Right cardiac atrium (tissue), 5 donors: ENCODE data around the gene SEMA5A. TPM values are rescaled to one million over a fixed set of nuclear protein-coding genes. Genes with fewer than 3 reads are reported as not detected.
"Not testable (repeated sequence)": the region's sequence is repeated elsewhere in the genome, so short reads cannot be mapped to it uniquely, and the experiment has no call there.

Experiments used
- ATAC-seq, 2 donors: fragments of 200-7000 bp; cut with Tn5 transposase; one replicate each; pipeline versions ENCODE4 v1.8.0 to v1.9.1; 2020; ENCODE audit warnings: moderate library complexity in 2 of 2, mild to moderate bottlenecking in 1 of 2
- DNase-seq, 3 donors: peaks; one replicate each; pipeline ENCODE4 v3.0.0-alpha.2; 2020
- H3K27ac ChIP-seq: one replicate; pipeline ENCODE4 v1.5.1; 2013; ENCODE audit warnings: mild to moderate bottlenecking, low read length, control low read depth, moderate library complexity
- H3K27me3 ChIP-seq: one replicate; pipeline ENCODE4 v1.6.1; 2013; ENCODE audit not compliant: control insufficient read depth, insufficient read depth
- H3K4me1 ChIP-seq: one replicate; pipeline ENCODE4 v1.6.1; 2013; ENCODE audit warnings: low read length; ENCODE audit not compliant: control insufficient read depth, insufficient read depth
- H3K4me3 ChIP-seq: one replicate; pipeline ENCODE4 v1.5.1; 2013; ENCODE audit warnings: low read length, control low read depth
- H3K9me3 ChIP-seq: one replicate; pipeline ENCODE4 v1.6.1; 2013; ENCODE audit warnings: low read length; ENCODE audit not compliant: control insufficient read depth
- WGBS: extraction: QIAGEN DNeasy Blood & Tissue Kit; methylation state at CpG from one replicate; pipeline ENCODE4 v1.1.7; 2013; 5-methylcytosine and 5-hydroxymethylcytosine counted together
- intact Hi-C, 4 donors: fragments of 100-400 bp; cut with DNase I; formaldehyde crosslinking; loops; one replicate each; pipeline versions ENCODE4 v1.11.0 to v1.14.0; 2022 to 2023
- polyA plus RNA-seq: library from polyadenylated mRNA; stranded (reverse); fragments of 200-250 nt; gene quantifications from one replicate; pipeline ENCODE4 v1.2.3, GENCODE V29; 2013
- total RNA-seq, 4 donors: library from RNA; stranded (reverse); fragmentation: NEBNext Ultra II Directional; extraction: Animal tissue kit (Norgen Biotek cat#: 25700); gene quantifications; one replicate each; pipeline ENCODE4 v1.2.1, GENCODE V29; 2021
- donor health status: healthy with polysubstance abuse.
- donor health status: DM: no; HTN: yes; CAD: no.
- donor health status: DM: no; HTN: no; CAD: no.
- donor health status: DM: no; HTN: yes; CAD: no; lungs with severe emphysema.
- donor health status: DM: yes; HTN: yes; CAD: no.

Gene SEMA5A
- total and polyA plus RNA-seq, 5 donors: 6.7 to 28.2 (median 23.9) TPM

DNA sequence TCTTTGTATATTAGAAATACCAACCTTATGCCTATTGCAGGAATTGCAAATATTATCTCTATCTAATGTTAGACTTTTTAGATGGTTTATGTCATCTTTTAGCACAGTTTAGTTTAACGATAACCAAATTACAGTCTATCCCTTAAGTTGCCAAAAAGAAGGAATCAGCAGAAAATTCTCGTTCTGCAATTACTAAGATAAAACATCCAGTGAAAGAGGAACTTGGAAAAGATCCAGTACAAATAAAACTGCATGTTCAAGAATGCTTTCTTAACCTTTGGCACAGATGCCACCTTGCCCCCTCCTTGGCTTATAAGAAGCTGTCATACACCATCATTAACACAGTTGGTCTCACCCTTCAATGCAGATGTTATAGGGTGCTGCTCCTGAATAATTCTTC, 124.0 kb downstream of the SEMA5A start:
- Histone ChIP-seq H3K4me1 (no peaks in the 10 kb centered on the region), H3K27ac (no peak overlapping the region), H3K4me3 (no peak overlapping the region), H3K27me3 (no peaks in the 10 kb centered on the region), H3K9me3 (peaks cover 7% of the 10 kb centered on the region)
- intact Hi-C loops: no loop called here
- DNase-seq (no peak), ATAC-seq (no peak)
- 13% methylated on average over 2 of the region's 2 CpGs for WGBS

DNA sequence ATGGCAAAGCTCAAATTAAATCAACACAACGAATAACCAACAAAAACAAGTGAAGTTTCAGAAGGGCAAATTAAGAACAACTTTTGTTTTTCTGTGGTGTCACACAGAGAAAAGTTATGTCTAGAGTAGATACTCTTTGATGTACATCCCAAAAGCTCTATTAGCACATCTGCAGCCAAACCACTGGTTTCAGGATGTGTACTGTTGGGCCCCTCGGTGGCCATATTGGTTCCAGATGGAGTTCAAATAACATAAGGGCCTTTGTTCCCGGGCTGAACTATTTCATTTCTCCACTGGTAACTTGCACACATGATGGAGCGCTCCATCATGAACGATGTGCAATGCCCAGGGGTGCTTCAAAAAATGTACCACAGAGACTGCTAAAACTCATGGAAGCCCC, 126.1 kb downstream of the SEMA5A start:
- DNase-seq: no peak
- H3K27ac ChIP-seq: no peak overlapping the region
- no peaks in the 10 kb centered on the region for H3K4me1 ChIP-seq
- intact Hi-C loops: no loop called here
- ATAC-seq: no peak
- no peak overlapping the region for H3K4me3 ChIP-seq
- 88% methylated on average over 5 of the region's 5 CpGs for WGBS
- H3K27me3 ChIP-seq: no peaks in the 10 kb centered on the region
- peaks cover 7% of the 10 kb centered on the region for H3K9me3 ChIP-seq

DNA sequence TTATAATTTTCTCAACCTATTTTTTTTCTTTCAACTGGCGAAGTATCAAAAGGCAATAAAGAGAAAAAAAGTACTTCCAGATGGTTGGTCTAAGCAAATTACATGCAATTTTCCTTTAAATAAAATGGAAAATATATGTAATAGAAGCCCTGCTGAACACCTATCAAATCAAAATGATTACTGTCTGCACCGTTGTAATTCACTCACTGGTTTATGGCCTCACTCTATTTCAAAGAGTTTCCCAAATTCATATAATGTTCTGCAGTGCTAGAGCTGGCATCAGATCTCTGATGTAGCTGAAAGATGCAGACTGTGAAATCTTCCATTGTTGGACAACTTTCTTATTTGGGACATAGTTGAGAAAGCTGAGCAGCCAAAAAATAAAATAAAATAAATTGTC, 130.3 kb downstream of the SEMA5A start:
- WGBS: 71% methylated on average over 2 of the region's 2 CpGs
- no peak overlapping the region for H3K4me3 ChIP-seq
- H3K4me1 ChIP-seq: no peaks in the 10 kb centered on the region
- H3K27me3 ChIP-seq: no peaks in the 10 kb centered on the region
- ATAC-seq: no peak
- intact Hi-C loops: no loop called here
- H3K27ac ChIP-seq: no peak overlapping the region
- no peak for DNase-seq
- H3K9me3 ChIP-seq: peaks cover 7% of the 10 kb centered on the region

DNA sequence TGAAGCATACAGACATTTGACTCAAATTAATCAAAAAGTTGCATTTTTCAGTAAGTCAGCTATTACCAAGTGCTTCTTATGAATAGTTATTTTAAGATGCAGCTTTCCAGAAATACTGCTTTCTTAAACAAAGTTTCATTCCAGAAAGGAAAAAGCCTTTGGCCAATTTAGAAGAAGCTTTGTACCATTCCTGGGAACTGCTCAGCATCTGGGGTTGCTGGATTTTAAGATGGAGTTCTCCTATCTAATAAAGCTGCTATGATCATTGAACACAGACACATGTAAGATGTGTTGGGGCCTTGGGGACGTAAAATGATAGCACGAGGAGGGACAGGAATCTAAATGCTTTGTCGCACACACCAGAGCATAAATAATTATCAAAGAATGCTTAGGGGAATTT, 130.8 kb downstream of the SEMA5A start:
- no peak overlapping the region for H3K4me3 ChIP-seq
- H3K27ac ChIP-seq: no peak overlapping the region
- no peaks in the 10 kb centered on the region for H3K27me3 ChIP-seq
- H3K4me1 ChIP-seq: no peaks in the 10 kb centered on the region
- DNase-seq (no peak), ATAC-seq (no peak)
- intact Hi-C loops: no loop called here
- peaks cover 7% of the 10 kb centered on the region for H3K9me3 ChIP-seq
- WGBS: 57% methylated on average over 3 of the region's 3 CpGs

DNA sequence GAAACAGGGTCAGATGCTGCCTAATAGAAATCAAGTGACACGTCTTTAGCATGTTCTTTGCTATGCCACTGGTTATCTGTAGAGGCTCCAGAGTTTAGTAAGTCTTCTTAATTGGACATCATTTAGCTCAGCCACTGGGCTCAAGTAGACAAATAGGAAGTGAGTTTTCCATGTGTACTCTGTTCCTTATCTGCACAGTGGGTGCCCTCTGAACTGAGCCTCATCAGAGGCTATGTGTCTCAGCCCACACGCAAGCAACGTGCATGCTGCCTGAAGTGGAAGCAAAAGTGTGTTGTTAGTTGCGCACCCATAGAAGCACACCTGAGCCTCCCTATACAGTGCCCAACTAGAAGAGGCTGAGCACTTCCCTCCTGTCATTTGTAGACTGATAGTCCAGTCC, 134.7 kb downstream of the SEMA5A start:
- intact Hi-C loops: no loop called here
- Histone ChIP-seq H3K4me3 (no peak overlapping the region), H3K4me1 (no peaks in the 10 kb centered on the region), H3K27ac (no peak overlapping the region), H3K27me3 (no peaks in the 10 kb centered on the region), H3K9me3 (no peaks in the 10 kb centered on the region)
- ATAC-seq (no peak), DNase-seq (no peak)
- WGBS: 63% methylated on average over 4 of the region's 4 CpGs

DNA sequence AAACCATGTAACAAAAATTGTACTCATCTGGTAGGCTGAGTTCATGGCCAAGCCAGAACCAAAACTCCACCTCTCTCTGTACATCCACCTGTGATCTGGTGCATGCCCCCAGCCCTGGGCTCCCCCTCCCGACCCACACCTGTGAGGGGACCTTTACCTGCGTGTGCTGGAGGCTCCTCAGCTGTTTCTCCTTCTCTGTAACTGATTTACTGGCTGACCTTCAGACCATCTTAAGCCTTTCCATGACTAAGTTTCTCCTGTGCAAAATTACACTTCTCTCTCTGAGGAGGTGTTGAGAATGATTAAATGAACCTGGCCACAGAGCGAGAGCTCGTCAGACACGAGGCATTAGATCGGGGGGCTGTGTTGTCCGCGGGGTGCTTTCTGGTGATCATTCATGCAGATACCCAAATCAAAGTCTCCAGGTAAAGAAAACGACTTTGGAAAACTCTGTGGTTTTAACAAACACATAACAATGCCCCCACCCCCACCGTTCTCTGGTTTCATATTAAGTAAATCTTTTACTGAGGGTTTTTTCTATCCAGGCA, 136.4 kb downstream of the SEMA5A start:
- 79% methylated on average over 10 of the region's 10 CpGs for WGBS
- Histone ChIP-seq H3K4me1 (no peaks in the 10 kb centered on the region), H3K4me3 (no peak overlapping the region), H3K27ac (no peak overlapping the region), H3K9me3 (no peaks in the 10 kb centered on the region), H3K27me3 (no peaks in the 10 kb centered on the region)
- DNase-seq: no peak
- intact Hi-C loops: no loop called here
- ATAC-seq: peak in 1 of 2 donors; percentile 11

DNA sequence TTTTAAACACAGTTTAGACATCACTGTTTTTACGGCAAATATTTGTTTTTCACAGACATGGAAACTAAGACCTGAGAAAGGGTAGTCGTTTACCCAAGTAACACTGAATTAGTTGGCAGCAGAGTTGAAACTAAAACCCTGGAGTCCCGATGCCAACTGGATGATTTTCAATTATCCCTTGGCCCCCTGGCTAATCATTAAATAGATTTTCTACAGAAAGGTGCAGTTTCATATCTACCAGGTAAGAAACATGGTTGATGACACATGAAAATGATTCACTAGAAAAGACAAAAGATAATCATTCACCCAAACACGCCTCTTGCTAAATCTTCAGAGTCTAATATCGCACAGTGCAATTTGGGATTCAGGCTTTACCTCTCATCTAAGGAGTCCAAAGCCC, 136.9 kb downstream of the SEMA5A start:
- intact Hi-C loops: no loop called here
- no peak for ATAC-seq
- Histone ChIP-seq H3K27me3 (no peaks in the 10 kb centered on the region), H3K4me1 (no peaks in the 10 kb centered on the region), H3K4me3 (no peak overlapping the region), H3K9me3 (no peaks in the 10 kb centered on the region), H3K27ac (no peak overlapping the region)
- WGBS: 90% methylated on average over 5 of the region's 5 CpGs
- DNase-seq: no peak

DNA sequence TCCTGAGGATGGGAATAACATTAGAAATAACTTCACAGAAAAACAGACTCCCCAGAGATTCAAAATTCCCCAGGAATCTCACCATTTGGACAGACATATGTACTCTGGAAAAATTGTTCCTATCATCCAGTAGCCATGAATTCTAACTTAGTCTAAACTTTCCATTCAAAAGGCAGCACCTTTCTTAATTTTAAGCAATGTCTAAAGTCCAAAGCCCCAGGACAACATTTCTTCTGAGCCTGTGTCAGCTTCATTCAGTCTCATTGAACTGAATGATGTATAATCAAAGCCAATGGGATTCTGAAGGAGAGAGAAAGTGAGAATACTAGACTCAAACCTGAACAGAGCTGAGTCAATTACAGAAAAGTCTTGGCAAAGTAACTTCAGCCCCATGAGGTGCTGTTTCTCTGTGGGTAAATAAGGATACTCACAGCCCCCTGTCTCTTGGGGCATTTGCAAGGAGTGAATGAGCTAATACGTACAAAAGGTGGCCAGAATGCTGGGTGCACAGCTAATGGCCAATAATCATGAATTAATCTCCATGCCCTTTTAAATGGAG, 140.6 kb downstream of the SEMA5A start:
- Histone ChIP-seq H3K4me1 (no peaks in the 10 kb centered on the region), H3K27ac (no peak overlapping the region), H3K9me3 (no peaks in the 10 kb centered on the region), H3K27me3 (no peaks in the 10 kb centered on the region), H3K4me3 (no peak overlapping the region)
- no peak for ATAC-seq
- DNase-seq: no peak
- 89% methylated on average over 1 of the region's 1 CpG for WGBS
- intact Hi-C loops: no loop called here

DNA sequence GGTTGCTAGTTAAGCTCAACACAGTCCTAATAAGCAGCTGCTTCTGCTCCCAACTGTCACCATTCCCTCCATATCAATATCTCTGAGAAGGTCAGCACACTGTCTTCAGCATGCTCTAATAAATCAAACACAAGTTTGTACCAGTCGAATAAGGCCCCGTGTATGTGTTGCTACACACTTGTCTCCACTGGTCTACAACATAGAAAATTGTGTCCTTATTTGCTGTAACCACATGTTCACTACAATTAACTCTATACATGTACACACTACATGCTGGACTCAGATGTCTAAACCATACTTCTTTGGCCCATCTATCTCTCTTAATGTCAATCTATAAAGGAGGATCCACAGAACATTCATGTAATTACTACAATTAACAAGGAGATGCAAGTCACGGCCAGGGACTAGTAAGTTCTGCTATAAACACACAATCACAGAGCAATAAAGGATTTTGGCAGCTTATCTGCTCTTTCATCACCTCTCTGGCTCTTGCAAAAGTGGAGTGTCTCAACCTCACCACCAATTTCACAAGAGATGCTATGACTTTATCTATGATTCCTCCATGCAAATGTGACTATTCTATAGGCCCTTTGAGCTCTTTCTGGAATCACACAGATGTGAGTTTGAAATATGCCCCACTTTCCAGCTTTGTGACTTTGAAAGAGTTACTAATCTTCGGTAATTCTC, 143.9 kb downstream of the SEMA5A start:
- intact Hi-C loops: no loop called here
- Histone ChIP-seq H3K27ac (no peak overlapping the region), H3K27me3 (no peaks in the 10 kb centered on the region), H3K4me1 (no peaks in the 10 kb centered on the region), H3K4me3 (no peak overlapping the region), H3K9me3 (no peaks in the 10 kb centered on the region)
- WGBS: 64% methylated on average over 4 of the region's 4 CpGs
- no peak for DNase-seq
- no peak for ATAC-seq

DNA sequence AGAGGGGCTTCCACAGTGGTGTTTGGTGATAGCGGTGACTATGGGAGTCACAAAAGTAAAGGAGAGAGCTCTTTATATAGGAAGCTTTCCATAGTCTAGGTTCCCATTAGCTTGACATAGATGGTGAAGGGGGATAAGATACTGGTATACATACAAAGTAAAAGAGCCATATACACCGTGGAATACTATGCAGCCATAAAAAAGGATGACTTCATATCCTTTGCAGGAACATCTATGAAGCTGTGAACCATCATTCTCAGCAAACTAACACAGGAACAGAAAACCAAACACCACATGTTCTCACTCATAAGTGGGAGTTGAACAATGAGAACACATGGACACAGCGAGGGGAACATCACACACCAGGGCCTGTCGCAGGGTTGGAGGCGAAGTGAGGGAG, 146.1 kb downstream of the SEMA5A start:
- ATAC-seq, H3K9me3 ChIP-seq, H3K27ac ChIP-seq, H3K4me1 ChIP-seq, H3K27me3 ChIP-seq, DNase-seq, H3K4me3 ChIP-seq, intact Hi-C loops: not testable (repeated sequence)
- WGBS: 88% methylated on average over 5 of the region's 5 CpGs

DNA sequence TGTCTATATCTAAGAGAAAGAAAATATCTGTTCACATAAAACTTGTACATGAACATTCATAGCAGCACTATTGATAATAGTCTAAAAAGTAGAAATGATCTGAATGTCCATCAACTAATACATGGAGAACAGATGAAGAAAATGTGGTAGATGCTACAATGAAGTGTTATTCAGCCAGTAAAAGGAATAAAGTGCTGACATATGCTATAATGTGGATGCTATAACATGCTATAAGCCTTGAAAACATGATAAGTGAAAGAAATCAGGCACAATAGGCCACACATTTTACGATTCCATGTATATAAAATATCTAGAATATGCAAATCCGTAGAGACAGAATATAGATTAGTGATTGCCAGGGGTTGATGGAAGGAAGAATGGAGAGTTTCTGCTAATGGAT, 146.8 kb downstream of the SEMA5A start:
- intact Hi-C loops: no loop called here
- Histone ChIP-seq H3K27ac (no peak overlapping the region), H3K4me3 (no peak overlapping the region), H3K27me3 (no peaks in the 10 kb centered on the region), H3K4me1 (no peaks in the 10 kb centered on the region), H3K9me3 (peaks cover 2% of the 10 kb centered on the region)
- DNase-seq (no peak), ATAC-seq (no peak)
- WGBS: 87% methylated on average over 2 of the region's 2 CpGs
